Measurements from ENCODE around the gene CACTIN.
A peak's percentile ranks its signal among the peaks of the same experiment; 100 is the strongest.
"Not testable (repeated sequence)": the region's sequence is repeated elsewhere in the genome, so short reads cannot be mapped to it uniquely, and the experiment has no call there.

Gene CACTIN

DNA sequence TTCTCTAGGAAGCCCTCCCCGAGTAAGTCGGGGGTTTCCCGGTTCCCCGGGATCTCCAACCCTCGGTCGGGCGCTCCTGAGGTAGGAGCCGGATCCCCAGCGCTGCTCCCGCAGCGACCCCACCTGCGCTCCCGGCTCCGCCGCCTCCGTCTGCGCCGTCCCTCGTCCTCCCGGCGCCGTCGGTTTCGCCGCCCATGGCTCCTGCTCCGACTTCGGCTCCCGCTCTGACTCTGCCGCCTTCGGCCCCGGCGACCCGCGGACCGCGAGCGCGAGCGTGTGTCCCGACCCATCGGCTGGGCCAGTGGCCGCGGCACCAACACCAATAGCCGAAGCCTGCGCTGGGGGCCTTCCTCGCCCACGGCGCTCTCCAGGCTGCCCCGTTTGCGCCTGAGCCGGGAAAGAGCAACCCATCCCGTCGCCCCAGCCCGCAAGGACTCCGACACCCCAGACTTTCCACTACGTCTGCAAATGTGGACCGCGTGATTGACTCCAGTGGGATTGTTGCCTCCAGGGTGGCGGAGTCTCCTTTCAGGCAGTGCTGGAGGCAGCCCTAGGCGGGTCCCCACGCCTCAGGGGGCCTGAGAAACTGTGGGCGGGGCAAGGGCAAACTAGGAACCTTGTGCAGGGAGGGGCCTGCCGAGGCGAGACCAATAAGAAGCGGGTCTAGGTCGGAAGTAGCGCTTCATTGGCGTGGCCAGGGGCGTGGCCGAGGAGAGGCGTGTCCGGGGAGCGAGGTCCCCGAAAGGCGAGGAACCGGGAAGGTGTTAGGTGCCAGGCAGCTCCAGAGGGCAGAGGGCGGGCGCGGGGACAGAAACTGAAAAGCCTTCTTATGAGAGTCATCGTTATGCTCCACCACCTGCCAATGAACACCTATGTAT lies at the start of gene CACTIN:
Gene CACTIN (minus strand): TSS at position 318 of the 878 bp plus-strand sequence. CDS start 28 bp downstream, at position 290.
- H3K27ac ChIP-seq = peak within 1 kb of the TSS; percentile 88
- peak; percentile 91 for DNase-seq (ENCODE audit: low read depth, low spot score)

DNA sequence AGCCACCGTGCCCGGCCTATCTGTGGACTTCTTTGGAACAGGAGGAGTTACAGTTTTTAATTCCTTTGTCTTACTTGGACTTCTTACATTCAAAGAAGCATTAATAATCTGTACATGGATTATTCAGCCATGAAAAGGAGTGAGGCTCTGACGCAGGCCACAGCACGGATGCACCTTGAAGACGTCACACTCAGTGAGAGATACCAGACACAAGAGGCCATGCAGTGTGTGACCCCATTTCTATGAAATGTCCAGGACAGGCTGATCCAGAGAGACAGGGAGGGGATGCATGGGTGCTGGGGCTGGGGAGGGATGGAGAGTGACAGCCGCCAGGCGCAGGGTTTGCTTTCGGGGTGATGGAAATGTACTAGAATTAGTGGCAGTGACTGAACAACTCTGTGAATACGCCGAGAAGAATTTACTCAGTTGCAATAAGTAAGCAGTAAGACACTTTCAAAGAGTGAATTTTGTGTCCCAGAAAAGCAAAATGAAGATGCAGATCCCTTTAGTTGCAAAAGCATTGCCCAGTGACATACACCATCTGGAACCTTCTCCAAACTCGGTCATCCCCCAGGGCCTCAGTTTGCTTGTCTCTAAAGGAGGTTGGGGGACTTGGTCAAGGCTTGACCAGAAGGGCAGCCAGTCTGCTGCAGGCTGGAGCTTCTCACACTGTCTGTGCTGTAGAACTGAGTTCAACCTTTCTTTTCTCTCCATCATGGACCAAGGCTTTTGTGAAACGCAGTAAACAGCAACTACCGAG lies 48.4 kb upstream of the CACTIN start:
- no peak for DNase-seq (ENCODE audit: low read depth, low spot score)
- no peak overlapping the region for H3K27ac ChIP-seq

DNA sequence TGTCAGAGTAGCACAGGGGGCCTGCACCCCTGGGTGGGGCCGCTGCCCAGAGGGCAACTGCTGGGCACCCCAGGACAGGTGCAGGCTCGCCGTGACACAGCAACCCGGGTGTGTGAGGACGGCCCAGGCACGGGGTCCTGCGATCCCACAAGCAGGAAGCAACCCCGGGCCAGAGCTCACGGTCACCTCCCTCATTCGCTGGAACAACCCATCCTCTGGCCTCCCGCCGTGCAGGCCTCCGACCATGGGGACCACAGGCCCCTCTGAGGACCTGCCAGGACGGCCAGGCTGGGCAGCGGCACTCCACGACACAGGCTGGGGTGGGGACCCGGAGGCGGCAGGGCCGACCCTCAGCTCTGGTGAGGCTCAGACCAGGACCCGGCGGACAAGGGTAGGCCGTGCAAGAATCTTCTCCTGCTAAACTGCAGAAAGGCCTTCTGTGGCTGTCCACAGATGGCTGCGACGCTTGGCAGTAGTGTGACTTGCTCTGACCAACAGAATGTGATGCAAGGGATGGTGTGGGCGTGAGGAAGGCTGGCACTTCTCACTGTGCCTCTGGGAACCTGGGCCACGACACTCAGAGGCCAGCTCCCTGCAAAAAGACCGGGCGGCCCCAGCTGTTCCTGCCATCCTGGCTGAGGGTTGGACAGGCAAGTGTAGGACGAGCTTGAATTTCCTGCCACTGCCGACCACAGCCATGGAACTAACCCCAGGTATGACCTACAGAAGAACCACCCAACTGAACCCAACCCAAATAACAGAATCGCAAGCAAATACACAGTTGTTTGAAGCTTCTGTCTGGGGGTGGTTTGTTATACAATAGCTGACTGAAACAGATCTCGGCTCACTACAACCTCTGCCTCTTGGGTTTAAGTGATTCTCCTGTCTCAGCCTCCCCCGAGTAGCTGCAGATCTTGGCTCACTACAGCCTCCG lies 47.2 kb upstream of the CACTIN start:
- H3K27ac ChIP-seq = no peak overlapping the region

DNA sequence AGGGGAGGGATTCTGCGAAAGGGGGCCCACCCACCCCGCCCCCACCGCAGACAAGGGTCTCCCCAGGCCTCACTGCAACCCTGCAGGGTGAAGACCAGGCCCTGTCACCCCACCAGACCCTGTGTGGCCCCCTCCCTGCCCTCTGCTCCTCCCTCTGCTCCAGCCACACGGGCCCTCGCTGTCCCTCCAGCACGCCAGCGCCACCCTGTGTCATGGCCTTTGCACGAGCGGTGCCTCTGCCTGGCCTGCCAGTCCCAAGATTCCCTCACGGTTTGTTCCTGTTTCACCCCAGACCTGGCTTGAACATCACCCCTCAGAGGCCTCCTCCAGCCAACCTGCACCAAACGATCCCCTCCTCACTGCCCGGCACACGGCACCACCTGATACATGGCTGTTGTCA lies 46.4 kb upstream of the CACTIN start:
- H3K27ac ChIP-seq = no peak overlapping the region
- no peak for DNase-seq (ENCODE audit: low read depth, low spot score)

More for the DNA sequence above, 47.2 kb upstream of the CACTIN start:
- no peak for DNase-seq (ENCODE audit: low read depth, low spot score)

DNA sequence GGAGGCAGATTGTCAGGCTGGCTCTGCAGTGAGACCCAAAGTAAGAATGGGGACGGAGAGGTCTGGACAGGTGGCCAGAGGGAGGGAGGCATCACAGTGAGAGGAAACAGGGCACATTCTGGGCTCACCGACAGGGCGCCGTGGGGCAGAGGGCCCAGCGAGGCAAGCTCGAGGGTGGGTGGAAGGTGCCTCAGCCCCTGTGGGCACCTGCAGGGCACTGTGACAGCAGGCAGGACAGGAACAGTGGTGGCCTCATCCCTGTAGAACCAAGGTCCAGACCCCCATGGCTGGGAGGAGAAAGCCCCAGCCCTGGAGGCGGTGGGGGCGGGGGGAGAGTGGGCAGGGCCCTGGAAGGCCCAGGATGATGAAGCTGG lies 46.0 kb upstream of the CACTIN start:
- DNase-seq (ENCODE audit: low read depth, low spot score) = no peak

DNA sequence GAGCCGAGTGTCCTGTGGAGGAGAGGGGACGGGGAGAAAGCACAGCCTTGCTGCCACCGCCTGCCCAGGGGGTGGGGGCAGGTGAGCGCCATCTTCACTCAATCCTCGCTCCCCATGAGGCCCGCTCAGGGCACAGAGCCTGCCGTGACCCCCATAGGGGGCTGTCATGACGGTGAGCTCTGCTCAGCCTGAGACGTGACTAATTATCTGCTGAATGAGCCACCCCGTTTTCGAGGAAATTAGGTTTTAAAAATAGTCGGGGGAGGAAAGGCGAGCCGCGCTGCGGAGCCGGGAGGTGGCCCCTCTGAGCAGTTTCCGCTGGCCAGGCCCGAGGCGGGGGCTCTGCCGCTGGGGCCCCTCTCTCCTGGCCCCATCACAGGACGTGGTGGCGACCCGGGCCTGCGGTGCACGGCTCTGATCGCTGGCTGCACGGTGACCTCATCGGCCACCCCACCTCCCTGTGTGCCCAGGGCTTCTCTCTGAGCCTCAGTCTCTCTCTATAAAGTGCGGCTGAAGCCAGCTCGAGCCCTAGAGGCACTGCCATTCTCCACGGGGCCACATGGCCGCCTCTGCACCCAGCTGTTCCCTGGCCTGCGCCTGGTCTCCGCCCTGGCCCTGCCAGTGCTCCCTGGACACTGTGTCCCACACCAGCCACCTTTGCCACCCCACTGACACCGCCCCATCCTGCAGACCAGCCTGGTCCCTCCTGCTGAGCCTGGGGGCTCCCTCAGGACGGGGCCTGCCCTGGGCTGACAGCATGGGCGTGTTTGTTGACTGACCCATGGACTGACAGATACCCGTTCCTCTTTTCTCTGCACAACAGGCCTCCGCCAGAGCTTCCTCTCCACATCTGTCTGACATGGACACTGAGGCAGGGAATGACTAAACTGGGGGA lies 45.3 kb upstream of the CACTIN start:
- no peak overlapping the region for H3K27ac ChIP-seq
- no peak for DNase-seq (ENCODE audit: low read depth, low spot score)

More for the DNA sequence above, 46.0 kb upstream of the CACTIN start:
- no peak overlapping the region for H3K27ac ChIP-seq

DNA sequence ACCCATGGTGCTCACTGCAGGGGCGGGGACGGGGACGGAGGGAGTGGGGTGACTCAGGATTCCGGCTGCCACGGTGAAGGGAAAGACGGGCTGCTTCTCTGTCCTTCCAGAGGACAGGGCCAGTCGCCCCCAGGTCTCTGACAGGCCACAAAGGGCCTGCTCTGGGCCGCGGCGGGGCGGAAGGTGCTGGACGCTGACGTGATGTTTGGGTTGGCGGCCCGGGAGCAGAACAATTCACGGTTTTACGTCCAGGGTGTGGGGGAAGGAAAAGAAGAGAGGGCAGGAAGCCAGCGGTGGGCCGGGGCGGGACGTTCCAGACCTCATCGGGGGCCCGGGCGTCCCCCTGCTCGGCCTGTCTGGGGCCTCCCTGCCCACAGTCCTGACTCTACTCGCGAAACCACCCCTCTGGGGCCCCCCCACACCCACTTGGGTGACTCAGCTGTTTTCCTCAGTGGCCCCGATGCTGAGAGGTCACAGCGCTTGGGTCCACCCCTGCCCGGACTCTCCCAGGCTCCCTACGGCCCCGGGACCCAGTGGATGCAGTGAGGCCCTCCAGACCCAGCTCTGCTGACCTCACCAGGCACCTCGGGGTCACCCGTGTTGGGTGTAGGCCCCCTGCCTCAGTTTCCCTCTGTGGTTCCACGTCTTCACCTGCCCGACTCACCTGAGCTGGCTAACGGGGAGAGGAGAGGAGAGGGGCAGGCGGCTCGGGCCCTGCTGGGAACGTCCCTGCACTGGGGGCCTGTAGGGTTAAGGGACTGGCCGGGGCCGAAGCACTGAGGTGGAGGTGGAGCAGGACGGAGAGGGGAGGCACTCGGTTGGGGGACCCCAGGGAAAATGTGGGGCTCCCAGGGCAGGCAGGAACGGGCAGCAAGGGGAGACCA lies 44.4 kb upstream of the CACTIN start:
- no peak overlapping the region for H3K27ac ChIP-seq

DNA sequence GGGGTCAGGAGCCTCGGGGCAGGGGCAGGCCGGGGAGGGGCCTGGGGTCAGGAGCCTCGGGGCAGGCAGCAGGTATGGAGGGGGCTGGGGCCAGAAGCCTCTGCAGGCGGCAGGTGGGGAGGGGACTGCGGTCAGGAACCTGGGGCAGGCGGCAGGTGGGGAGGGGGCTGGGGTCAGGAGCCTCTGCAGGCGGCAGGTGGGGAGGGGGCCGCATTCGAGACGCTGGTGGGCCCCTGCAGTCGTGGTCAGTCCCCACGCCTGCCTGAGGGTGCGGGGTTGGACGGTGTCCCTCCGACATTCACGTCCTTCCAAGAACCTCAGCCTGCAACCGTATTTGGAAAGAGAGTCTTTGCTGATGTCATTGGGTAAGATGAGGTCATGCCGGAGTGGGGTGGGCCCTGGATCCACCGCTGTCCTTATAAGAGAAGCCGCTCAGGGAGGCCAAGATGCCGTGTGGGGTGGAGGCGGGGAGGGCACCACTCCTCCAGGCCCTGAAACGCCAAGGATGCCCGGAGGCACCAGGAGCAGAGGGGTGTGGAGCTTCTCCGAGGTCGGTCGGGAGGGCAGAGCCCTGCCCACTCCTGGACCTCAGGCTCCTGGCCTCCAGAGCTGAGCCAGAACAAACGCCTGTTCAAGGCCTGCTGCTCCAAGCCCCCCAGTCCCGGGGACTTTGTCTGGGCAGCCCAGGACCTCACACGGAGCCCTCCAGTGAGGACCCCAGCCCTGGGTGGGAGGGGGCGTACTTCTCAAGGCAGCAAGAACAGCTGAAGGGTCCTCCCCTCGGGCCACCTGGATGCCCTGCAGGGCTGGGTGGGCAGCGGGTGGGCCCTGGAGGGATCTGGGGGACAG lies 43.6 kb upstream of the CACTIN start:
- no peak for DNase-seq (ENCODE audit: low read depth, low spot score)
- no peak overlapping the region for H3K27ac ChIP-seq

More for the DNA sequence above, 44.4 kb upstream of the CACTIN start:
- no peak for DNase-seq (ENCODE audit: low read depth, low spot score)

DNA sequence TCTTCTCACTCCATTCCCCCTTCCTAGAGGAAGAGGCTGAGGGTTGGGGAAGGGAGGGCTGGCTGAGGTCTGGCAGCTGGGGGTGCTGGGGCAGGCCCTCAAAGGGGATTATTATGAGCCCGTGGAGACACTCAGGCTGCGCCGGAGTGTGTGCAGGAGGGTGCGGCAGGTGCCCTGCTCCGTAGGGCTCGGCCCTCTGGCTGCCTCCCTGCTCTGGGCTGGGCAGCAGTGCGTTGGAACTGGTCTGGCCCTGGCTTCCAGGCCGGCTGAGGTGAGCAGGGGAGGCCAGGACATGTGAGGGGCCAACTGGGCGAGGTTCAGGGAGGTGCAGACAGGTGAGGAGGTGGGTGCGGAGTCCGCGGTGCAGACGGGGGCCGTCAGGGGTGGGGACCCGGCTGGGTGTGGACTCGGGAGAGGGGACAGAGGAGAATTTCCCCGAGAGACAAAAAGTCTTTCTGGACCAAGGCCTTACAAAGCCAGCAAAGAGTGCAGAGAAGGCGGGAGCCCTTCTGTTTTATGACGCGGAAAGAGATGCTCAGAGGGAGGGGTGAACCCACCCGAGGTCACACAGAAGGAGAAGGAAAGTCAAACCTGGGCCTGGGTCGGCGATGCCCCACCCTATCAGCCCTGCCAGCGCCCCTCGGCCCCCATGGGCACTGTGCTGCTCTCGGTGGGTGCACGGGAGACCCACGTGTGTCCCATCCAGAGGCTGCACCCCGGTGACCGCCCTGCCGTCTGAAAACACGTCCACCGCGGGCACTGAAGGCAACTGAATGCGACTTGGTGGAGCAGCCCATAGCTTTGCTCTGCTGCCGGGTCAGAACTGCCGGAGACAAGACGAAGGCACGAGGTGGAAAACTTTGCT lies 42.7 kb upstream of the CACTIN start:
- no peak overlapping the region for H3K27ac ChIP-seq
- DNase-seq (ENCODE audit: low read depth, low spot score) = no peak

DNA sequence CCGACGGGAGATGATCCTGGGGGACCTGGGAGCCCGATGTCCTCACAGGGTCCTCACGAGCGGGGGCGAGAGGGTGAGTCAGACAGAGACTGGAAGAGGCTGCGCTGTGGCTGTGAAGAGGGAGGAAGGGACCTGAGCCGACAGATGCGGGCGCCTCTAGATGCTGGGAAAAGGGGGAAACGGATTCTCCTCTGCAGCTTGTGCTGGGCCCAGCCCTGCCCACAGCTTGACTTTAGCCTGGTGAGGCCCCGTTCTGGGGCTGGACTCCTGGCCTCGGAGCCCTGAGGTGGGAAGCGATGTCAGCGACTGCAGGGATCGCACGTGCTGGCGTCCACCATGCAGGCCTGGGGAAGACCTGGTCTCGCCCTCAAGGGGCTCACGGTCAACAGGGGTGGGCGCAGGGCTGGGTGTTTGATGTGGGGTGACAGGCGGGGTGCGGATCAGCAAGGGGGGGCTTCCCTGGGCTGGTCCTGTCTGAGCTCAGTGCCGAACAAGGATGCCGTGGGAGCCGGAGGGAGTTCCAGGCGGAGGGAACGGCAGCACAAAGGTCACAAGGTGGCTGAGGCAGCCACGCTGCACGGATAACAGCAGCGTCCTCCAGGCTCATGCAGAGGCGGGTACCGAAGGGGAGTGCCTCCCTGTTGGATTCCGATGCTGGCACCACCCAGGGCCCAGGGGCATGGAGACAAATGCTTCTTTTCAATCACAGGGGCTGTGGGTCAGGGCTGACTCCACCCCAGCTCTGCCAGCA lies 41.9 kb upstream of the CACTIN start:
- H3K27ac ChIP-seq = no peak overlapping the region
- DNase-seq (ENCODE audit: low read depth, low spot score) = no peak

DNA sequence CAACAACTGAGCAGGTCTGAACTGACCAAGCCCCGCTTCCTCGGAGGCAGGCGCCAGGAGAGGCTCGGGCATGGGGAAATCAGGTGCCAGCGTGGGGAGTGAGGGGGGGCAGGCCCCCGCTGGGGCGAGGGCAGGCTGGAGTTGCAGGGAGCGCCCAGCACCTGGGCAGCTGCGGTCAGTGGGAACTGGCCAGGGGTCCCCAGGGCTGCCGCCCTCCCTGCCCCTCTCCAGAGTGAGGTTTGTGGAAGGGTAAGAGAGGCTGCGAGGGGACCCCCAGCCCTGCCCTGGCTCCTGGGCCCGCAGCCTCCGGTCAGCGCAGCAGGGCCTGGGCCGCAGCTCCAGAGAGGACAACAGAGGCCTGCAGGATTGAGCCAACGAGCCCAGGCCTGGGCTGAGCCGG lies 41.2 kb upstream of the CACTIN start:
- DNase-seq (ENCODE audit: low read depth, low spot score) = no peak
- H3K27ac ChIP-seq = no peak overlapping the region

DNA sequence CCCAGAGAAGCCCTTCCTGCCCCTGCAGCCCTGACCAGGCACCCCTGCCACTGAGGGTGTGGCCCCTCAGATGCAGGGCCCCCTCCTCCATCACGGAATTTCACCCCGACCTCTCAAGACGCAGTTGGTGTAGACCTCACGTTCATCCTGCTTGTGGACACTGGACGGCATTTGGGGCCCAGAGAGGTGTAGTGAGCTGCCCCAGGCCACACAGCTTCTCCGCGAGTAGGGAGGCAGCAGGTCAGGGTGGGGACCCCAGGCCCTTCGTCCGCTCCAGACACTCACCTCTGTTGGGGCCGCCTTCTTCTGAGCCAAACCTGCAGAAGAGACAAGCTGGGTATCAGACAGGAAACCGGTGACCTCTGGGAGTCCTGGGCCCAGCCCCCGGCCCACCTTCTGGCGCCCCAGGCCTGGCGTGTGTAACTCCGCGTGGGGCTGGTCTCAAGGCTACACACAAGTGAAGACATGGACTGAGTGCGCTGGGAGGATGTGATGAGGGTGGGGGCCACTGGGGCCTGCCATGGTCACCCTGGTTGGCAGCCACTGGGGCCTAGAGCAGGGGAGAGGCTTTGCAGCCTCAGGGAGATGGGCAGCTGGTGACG lies 40.5 kb upstream of the CACTIN start:
- DNase-seq (ENCODE audit: low read depth, low spot score) = no peak
- no peak overlapping the region for H3K27ac ChIP-seq

DNA sequence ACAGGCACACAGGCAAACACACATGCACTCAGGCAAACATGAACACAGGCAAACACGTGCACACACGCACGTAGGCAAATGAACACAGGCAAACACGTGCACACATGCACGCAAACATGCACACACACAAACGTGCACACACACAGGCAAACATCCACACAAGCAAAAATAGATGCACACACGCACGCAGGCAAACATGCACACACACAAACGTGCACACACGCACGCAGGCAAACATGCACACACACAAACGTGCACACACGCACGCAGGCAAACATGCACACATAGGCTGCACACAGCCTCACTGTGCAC lies 39.9 kb upstream of the CACTIN start:
- not testable (repeated sequence) for DNase-seq (ENCODE audit: low read depth, low spot score); H3K27ac ChIP-seq

DNA sequence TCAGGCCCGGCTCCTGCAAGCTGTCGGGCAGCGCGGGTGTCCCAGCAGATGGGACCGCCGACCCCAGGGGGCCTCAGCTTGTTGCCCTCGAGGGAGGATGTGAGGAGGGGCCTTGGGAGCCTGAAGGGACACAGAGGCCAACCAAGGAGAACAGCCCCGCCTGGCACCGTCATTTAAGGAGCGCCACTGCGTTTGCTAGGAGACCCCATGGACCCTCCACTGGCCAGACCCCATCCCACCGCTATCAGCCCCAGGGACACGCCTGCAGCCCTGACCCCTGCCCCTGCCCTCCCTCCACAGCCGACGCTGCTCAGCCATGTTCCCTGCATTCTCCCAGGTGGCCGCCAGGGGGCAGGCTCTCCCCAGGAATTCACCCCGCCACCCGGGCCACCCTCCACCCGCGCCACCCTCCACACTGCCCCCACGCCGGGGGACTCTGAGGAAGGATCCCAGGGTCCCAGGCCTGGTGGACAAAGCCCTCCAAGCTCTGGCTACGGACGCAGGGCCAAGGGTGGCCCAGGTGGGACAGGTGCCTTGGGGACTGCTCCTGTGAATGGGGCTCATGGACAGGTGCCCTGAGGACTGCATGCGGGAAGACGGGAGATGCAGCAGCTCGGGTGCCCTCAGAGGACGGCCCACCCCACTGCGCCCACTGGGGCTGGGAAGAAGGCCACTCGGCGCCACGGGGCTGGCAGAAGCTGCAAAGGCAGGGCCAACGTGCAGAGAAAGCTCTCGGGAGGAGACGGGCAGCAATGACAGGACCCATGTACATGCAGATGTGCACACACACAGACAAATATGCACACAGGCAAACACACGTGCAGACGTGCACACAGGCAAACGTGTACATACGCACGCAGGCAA lies 39.3 kb upstream of the CACTIN start:
- DNase-seq (ENCODE audit: low read depth, low spot score) = no peak
- H3K27ac ChIP-seq = no peak overlapping the region

All from epithelial cell of prostate (primary cell).